Measurements from ENCODE around the gene TTYH3.
A peak's percentile ranks its signal among the peaks of the same experiment; 100 is the strongest.

The TTYH3 gene

DNA sequence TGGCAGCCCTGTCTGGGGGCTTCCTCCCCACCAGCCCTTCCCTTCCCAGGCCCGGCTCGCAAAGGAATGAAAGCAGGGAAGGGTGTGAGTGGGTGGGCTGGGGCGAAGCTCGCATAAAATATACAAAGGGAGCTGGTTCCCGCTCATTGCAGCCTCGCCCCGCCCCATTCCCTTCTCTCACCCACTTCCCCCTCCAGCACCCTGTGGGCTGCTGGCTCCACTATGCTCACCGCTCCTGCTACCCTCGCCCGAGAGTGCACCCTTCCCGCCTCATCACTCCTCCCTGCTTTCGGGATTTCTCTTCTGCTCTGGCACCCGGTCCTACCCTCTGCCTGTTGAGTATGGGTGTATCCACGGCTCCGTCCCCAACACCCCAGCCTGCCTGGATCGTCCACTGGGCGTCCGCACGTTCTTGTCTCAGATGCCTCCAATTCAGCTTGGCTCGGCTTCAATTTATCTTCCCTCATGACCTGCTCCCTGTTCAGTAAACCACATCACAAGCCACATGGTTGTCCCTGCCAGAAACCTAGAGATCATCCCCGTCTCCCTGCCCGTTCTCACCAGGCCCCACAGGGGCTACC, 14.4 kb upstream of the TTYH3 start:
- DNase-seq = no peak

DNA sequence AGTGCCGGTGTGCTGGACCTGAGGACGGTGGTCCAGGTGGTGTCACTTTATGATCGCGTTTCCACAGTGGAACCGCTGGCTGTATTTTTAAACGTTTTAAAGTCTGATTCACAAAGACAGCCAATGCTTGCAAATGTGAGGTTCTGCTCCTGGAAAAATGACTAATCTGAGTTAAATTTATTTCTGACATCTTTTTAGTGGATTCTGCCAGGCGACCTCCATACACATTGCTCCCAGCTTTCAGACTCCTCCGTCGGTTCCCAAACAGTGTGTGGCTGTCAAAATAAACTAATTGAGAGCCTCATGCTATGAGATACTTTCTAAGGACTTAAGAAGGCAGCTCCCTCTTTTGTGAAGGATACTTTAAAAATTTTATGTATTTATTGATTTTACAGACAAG, 12.7 kb upstream of the TTYH3 start:
- DNase-seq = no peak

DNA sequence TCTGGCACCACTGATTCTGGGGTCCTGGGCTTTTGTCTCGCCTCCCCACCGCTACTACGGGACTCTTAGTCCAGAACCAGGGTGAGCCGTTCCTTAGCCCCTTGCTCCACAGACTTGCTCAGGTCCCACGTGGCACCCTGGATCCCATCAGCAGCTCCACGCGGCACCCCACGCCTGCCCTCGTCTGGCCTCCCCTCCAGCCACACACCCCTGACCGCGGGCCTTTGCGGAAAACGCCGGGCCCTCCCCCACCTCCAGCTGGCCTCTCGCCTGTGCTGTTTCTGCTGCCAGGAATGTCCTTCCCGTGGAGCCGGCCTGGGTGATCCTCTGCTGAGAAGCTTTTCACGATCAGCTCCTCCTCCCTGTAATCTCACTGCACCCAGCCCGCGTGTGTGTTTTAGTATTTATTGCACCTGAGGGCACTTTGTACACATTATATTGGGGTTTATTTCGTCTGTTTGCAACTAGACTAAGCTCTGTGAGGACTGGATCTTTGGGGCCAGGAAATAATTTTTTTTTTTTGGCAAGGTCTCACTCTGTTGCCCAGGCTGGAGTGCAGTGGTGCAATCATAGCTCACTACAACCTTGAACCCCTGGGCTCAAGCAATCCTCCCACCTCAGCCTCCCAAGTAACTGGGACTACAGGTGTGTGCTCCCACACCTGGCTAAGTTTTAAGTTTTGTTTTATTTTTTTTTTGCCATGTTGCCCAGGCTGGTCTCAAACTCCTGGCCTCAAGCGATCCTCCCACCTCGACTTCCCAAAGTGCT, 10.5 kb upstream of the TTYH3 start:
- DNase-seq = no peak

DNA sequence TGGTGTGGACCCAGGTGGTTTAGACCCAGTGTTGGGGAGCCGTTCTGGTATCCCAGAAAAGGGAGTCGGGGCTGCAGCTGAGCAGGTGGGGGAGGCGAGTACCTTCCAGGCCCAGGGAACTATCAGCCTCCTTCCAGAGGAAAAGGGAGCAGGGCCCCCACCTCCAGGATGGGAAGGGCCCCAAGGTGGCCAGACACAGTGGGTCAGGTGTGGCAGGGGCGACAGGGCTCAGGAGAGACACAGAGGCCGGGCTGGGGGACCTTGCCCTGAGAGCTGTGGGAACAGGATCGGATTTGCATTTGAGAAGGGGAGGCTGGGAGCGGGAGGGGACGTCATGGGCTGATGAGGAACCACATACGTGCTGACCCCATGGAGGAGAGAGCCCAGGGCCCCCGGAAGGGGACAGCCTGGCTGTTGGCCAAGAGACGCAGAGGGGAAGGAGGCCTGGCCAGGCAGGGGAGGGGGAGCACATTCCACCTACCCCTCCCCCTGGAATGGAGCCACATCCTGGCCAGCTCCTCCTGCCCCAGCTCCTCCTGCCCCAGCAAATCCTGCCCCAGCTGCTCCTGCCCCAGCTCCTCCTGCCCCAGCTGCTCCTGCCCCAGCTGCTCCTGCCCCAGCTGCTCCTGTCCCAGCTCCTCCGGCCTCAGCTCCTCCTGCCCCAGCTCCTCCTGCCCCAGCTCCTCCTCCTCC, 9.7 kb upstream of the TTYH3 start:
- no peak for DNase-seq

DNA sequence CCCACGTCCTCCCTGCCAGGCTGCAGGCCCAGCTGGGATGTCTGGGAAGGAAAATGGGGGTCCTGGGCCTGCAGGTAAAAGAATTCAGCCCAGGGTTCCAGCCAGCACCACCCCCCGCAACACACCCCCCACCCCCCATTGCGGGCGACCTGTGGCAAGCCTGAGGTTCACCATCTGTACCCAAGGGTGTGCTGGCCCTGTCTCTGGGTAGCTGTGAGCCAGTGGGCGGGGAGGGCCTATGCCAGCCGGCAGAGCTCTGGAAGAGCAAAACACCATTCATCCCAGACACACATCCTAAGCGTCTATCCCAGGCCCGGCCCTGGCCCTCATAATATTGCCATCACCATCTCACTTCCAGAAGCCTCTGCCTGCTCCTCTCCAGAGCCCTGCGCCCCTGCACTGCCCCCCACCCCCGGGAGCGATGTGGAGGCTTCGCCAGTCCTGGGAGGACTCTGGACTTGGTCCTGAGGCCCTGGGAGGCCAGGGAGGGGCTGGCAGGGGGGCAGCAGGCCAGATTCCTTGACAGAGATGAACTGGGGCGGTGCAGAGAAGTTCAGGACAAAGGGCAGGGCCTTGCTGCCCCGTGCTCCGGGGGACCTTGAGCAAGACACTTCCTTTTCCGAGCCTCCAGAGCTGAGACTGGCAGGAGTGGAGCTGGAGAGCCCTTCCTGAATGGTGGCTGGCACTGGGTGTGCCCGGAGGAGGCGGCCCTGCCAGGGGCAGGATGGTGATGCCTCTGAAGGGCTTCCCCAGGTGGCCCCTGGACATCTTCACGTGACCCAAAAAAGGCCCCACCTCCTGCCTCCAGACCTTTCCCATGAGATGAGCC, 8.7 kb upstream of the TTYH3 start:
- no peak for DNase-seq

DNA sequence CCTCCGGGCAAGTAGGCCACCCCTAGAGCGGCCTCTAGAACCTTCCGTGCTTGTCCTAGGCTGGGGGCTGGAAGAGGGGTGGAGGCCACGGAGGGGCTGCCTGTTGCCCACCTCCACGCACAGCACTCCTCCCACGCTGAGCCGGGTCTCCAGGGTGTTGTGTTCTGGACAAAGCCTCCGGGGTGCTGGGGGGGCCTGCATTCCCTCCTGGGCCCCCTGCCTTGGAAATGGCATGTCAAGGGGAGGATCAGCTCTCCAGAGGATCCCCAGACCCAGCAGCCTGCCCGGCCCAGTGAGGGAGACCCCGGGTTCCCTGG, 8.1 kb upstream of the TTYH3 start:
- DNase-seq = no peak

DNA sequence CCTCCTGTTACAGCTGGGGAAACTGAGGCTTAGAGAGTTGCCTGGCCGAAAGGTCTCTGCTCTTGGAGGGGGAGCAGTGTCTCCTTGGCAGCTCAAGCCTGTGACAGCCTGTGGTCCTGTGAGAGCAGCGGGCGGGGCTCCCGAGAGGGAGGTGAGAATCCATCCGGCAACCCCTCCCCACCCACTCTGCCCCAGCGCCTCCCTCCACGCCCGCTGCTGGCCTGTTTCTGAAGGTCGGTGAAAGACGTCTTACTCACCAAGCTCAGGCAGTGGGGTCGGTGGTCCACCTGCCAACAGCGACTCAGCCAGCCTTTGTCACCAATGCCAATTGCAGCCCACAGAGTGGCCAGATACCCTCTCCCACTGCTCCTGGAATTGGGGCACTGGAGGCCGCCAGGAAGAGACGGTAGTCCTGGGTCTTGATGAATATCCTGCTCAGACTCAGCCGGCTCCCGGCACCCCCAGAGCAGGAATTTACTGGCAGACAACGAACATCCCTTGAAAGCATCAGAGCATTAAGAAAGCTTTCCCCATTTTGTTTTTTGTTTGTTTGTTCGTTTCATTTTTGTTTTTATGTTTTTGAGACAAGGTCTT, 7.4 kb upstream of the TTYH3 start:
- DNase-seq = no peak

DNA sequence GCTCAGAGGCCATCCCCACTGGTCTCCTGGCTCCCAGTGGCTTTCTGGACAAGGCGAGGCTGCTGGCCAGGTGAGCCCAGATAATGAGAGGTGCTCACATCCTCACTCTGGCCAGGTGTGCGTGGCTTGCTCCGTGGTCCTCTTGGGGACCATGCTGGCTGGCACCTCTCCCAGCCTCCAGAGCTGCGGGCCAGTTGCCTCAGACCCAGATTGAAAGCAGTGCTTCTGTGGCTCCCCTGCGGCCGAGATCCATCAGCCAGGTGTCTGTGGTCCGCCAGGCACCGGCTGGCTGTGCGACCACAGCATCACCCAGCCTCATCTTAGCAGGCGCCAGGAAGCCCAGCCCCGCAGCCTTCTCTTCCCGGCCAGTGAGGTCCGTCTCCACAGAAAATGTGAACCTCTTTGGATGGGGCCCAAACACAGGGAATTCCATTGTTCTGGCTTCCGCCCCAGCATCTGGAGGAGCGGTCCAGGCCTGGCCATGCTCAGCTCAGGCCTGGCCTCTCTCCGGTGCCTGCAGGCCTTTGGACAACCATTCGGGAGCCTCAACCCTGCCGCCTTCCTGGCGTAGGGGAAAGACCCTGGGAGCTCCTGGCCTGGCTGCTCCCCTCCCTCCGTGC, 5.2 kb upstream of the TTYH3 start:
- no peak for DNase-seq

DNA sequence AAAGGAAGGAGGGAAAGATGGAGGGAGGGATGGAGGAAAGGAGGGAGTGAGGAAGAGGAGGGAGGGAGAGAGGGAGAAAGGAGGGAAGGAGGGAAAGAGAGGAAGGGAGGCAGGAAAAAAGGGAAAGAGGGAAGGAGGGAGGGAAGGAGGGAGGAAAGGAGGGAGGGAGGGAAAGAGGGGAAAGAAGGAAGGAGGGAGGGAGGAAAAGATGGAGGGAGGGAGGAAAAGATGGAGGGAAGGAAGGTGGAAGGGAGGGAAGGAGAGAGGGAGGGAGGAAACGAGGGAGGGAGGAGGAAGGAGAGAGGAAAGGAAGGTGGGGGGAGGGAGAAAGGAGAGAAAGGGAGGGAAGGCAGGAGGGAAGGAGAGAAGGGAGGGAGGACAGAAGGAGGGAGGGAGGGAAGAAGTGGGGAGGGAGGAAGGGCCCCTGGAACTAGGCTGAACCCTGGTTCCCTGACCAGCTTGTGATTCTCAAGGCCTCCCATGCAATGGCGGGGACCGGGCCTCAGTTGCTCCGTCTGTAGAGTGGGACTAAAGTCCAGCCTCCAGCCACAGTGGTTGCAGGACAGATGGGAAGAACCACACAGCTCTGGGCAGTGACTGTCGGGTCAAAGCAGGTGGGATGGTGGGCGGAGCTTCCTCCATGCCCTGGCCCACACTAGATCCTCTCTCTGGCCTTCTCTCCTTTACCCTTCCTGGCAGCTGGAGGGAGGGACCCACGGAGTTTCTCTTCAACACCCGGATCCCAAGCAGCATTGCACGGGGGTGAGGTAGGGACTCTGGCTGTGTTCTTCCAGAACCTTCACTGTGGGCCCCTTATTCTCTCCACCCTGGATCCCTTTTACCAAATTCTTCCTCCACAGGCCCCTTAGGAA, 4.3 kb upstream of the TTYH3 start:
- DNase-seq = no peak

DNA sequence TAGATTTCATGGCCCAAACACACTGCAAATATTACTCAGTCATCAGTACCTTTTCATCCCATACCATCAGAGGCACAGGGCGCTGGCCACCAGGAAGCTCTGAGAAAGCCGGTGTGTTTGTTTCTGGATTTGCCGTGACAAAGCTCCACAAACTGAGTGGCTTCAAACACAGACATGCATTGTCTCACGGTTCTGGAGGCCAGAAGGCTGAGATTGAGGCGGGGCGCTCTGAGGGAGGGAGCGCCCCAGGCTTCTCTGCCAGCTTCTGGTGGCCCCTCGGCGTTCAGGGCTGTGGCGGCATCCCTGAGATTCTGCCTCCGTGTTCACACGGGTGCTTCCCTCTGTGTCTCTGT, 3.7 kb upstream of the TTYH3 start:
- DNase-seq = no peak

DNA sequence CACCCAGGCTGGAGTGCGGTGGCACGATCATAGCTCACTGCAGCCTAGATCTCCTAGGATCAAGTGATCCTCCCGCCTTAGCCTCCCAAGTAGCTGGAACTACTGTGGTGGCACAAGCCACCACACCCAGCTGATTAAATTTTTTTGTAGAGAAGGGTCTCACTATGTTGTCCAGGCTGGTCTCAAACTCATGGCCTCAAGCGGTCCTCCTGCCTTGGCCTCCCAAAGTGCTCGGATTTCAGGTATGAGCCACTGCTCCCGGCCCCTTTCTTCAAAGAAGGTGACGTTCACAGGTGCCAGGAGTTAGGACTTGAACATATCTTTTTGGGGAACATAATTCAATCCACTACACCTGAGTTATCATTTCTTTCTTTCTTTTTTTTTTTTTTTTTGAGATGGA, 2.9 kb upstream of the TTYH3 start:
- DNase-seq = no peak

DNA sequence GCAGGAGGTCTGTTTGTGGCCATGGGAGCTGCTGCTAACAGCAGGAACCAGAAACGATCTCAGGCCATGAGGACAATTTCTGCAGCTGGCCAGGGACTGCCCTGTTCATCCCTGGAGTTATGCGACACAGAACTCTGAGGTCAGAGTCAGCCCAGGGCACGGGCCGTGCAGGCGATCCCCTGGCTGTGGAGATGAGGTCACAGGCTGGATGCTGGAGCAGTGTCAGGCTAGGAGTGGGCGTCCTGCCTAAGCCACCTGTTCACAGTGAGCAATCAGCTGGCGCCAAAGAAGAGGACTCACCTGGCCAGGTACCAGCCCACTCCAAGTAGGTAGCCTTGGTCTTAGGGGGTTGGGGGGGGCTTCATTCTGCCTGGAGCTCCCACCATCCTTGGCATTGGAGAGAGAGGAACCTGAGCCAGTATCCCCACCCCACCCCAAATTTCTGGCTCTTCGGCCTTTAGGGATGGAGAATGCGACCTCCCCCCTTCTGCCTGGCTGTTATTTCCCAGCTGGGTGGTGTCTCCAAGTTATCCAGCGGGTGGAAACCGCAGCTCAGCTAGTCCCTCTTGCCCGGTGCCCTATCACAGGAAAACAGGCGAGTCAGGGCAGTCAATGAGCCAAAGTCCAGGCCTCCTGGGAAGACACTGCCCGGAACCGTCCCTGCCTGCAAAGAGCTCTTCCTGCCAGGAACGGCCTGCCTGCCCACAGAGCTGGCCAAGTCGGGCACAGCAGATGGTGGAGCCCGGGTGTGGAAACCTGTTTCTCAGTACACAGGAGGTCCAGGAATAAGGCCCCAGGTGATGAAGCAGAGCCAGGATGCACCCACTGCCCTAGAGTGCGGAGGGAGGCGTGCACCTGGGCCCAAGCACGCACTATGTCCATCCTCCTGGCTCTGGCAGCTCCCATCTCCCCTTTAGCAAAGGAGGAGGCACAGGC, 1.8 kb upstream of the TTYH3 start:
- no peak for DNase-seq

DNA sequence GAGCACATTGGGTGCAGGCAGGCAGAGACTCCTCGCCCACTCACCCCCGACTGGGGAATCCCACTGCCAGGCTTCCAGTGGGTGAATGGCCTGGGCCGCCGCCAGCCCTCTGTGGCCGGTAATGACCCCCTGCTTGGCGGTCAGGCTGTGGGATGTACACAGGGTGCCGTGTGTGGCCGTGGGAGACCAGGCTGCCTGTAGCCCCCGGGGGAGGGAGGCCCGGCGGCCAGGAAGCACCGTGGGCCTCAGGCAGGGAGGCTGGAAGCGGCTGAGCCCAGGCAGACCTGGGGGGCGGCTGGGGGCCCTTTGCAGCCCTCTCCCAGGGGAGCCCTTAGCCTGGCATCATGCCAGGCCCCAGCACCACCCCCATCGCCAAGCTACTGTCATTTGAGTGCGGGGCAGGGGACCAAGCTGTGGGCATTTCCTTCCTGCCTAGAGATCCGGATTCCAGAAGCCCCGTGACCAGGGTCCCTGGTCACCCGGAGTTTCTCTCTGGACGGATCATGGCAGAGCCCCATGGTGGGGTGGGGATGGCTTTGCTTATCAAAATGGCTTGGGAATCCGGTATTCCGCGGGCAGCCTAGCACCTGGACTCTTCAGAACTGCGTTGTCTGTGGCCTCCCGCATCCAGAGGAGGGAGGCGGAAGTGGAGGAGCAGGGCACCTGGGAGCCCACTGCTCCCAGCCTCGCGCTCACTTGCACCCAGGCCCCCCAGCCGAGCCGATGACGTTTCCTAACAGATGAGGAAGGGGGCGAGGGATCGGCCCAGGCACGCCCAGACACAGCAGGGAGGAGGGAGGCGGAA, 1.1 kb downstream of the TTYH3 start:
- peak; percentile 46 to 57 for DNase-seq

DNA sequence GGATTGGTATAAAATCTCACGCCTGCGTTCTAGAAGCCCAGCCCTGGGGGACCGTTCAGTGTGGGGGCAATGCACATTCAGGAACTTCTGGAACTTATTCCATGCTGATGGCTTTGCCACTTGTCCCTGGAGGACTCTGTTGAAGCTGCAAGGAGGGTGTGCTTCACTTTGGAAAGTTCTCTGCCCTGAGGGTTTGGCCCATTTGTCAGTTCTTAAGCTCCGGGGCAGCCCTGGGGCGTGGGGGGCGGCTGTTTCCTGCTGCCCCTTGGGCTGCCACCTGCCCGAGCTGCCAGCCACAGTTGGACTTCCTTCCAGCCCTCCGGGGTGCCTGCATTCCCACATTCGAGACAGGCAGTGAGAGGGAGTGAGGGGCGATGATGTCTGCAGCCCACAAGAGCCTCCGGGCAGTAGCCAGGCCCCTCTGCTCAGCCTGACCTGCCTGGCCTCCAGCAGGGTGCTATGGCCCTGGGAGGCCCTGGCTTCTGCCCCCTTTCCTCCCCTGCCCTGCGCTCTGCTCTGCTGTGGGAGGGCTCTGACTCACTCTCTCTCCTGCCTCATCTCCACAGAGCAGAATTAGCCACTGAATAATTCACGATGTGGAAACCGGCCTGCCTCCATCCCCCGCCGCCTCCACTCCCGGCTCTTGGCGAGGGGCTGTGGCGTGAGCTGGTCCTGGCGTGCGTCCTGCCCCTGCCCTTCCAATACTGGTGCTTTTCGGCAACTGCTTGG, 1.9 kb downstream of the TTYH3 start:
- DNase-seq = peak; percentile 56 to 57

DNA sequence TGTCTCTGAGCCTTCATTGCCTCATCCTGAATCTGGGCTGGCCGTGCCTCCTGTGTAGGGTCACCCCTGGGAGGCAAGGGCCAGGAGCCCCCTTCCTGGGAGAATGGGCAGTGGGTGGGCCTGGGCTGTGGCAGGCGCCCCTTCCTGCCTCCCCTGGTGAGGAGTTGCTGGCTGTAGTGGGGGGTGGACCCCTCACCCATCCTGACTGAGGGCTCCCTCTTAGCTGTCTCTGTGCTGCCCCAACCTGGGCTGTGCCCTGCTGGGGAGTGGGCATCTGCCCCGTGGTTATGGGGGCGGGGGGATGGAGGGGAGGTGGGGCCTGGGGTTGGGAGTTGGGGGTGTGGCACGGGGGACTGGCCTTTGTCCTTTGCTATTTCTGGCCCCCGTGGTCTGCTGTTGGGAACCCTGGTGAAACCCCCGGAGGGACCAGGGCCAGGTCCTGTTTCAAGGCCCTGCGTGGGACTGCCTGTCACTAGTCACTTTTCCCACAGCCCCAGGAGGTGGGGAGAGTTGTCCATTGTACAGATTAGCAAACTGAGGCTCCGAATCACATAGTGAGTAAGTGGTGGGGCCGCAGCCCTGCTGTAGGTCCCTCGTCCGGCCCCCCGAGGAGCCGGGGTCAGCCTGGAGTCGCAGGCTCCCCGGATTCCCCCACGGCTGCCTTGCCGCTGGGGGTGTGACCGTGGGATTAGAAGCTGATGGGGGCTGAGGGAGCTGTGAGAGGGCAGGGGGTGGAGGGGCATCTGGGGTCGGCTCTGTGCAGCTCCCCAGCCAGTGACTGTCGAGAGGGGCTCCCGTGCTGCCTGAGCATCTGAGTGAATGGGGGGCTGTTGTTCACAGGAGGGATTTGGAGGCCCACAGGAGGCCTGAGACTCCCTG, 2.7 kb downstream of the TTYH3 start:
- no peak for DNase-seq

DNA sequence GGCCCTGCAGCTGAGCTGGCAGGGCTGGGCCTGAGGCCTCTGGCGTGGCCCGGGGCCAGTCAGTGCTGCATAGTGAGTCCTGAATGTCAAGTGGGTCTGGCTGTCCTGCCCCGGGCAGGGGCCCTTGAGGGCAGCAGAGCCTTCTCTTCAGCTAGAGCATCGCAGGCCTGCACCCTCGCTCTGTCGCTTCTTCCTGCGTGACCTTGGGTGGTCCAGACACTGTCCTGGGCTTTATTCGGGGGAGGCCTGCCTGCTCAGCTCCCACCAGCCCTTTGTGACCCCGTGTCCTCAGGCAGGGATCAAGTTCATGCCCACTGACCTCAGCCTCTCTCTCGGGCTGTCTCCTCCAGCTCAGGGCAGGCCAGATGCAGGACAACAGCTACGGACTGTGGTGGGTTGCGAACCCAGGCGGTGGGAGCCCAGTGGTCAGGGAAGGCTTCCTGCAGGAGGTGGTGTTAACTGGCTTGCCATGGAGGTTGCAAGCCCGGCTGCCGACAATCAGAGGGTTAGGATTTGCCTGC, 3.4 kb downstream of the TTYH3 start:
- no peak for DNase-seq

DNA sequence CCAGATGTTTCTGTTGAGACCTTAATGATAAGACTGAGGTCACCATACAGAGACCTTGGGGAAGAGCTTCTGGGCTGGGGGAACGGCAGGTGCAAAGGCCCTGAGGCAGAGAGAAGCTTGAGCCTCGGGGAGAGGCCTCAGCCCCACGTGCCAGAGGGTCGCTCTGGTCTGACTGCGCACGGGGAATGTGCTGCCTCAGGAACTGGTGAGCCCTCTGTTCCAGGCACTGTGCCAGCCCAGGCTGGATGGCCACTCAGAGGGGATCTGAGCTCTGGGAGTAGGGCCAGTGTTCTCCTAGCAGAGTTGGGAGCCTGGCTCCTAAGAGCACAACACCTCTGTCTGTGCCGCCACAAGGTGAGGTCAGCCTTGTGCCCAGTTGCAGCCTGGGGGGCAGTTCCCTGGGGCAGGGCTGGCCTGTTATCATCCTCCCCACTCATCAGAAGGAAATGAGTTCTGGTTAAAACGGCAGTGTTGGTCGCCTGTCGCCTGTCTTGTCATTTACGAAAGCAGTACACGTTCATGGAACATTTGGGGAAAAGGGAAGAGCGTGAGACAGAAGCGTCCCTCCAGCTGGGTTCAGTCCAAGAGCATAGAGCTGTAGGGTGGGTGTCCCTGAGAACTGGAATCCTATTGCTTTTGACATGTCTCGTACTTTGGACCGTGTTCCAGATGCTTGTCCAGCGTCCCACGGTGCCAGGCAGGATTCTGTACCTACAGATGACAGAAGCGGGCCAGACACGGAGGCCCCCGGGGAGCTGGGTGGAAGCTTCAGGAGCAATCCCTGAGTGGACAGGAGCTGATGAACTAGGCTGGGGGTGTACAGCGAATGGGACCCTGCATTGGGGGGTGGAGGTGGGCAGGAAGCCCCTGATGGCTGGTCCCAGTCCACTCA, 4.3 kb downstream of the TTYH3 start:
- no peak for DNase-seq

Measured in bone marrow (tissue), 2 donors.